DND-41 (cell line): ENCODE measurements around the gene HLA-DMB.

Source experiments
- ATAC-seq: fragments of 200-7000 bp; cut with Tn5 transposase; 3 replicates; pipeline ENCODE4 v1.9.1; 2021; ENCODE audit warnings: low read depth; ENCODE audit not compliant: insufficient read depth
- DNase-seq: peaks from one replicate; pipeline ENCODE4 v3.0.0-alpha.2; 2020
- H2AFZ ChIP-seq: 2 replicates; pipeline ENCODE4 v1.6.0; 2012; ENCODE audit warnings: low read depth, low read length
- H3K27ac ChIP-seq: 2 replicates; pipeline ENCODE4 v1.5.1; 2012; ENCODE audit warnings: low read length, inconsistent platforms
- H3K27me3 ChIP-seq: fragments of 200-600 bp; sonication (generic); 2 replicates; pipeline ENCODE4 v1.6.0; 2012; ENCODE audit warnings: low read length, mild to moderate bottlenecking, inconsistent platforms; ENCODE audit not compliant: insufficient read depth, poor library complexity
- H3K36me3 ChIP-seq: 2 replicates; pipeline ENCODE4 v1.5.1; 2012; ENCODE audit warnings: low read length, inconsistent platforms; ENCODE audit not compliant: insufficient read depth
- H3K4me1 ChIP-seq: 2 replicates; pipeline ENCODE4 v1.5.1; 2012; ENCODE audit warnings: mild to moderate bottlenecking, low read length; ENCODE audit not compliant: insufficient read depth
- H3K4me2 ChIP-seq: 2 replicates; pipeline ENCODE4 v1.6.0; 2012; ENCODE audit warnings: mild to moderate bottlenecking, moderate library complexity, low read length, inconsistent platforms; ENCODE audit not compliant: insufficient read depth
- H3K4me3 ChIP-seq, 2 experiments: fragments of 200-600 bp in 1 of 2; shearing (Covaris generic) in 1 of 2; 2 replicates each; pipeline ENCODE4 v1.5.1; 2012 to 2016; ENCODE audit warnings: inconsistent platforms in 2 of 2, low read length in 2 of 2, mild to moderate bottlenecking in 2 of 2, low read depth in 1 of 2, moderate library complexity in 1 of 2
- H3K79me2 ChIP-seq: 2 replicates; pipeline ENCODE4 v1.6.0; 2012; ENCODE audit warnings: low read length, inconsistent platforms; ENCODE audit not compliant: insufficient read depth
- H3K9ac ChIP-seq: 2 replicates; pipeline ENCODE4 v1.6.0; 2012; ENCODE audit warnings: low read depth, mild to moderate bottlenecking, inconsistent platforms, low read length, moderate library complexity
- H3K9me3 ChIP-seq: 2 replicates; pipeline ENCODE4 v1.5.1; 2012; ENCODE audit warnings: low read length, moderate library complexity, mild to moderate bottlenecking, inconsistent platforms; ENCODE audit not compliant: insufficient read depth, severe bottlenecking
- H4K20me1 ChIP-seq: 2 replicates; pipeline ENCODE4 v1.6.0; 2012; ENCODE audit warnings: low read length; ENCODE audit not compliant: insufficient read depth
- EZH2 ChIP-seq: IDR thresholded peaks from 3 replicates; pipeline ENCODE4 v1.6.1; 2012; ENCODE audit warnings: borderline replicate concordance, low read depth, mild to moderate bottlenecking, moderate library complexity, low read length, inconsistent platforms; ENCODE audit not compliant: severe bottlenecking
- TF ChIP-seq, protein P1 (sequence below): IDR thresholded peaks from 2 replicates; pipeline ENCODE4 v1.5.1; 2012; ENCODE audit warnings: borderline replicate concordance, low read length, moderate library complexity, mild to moderate bottlenecking; ENCODE audit not compliant: poor library complexity, severe bottlenecking; ENCODE audit errors: extremely low read depth

The HLA-DMB gene

DNA sequence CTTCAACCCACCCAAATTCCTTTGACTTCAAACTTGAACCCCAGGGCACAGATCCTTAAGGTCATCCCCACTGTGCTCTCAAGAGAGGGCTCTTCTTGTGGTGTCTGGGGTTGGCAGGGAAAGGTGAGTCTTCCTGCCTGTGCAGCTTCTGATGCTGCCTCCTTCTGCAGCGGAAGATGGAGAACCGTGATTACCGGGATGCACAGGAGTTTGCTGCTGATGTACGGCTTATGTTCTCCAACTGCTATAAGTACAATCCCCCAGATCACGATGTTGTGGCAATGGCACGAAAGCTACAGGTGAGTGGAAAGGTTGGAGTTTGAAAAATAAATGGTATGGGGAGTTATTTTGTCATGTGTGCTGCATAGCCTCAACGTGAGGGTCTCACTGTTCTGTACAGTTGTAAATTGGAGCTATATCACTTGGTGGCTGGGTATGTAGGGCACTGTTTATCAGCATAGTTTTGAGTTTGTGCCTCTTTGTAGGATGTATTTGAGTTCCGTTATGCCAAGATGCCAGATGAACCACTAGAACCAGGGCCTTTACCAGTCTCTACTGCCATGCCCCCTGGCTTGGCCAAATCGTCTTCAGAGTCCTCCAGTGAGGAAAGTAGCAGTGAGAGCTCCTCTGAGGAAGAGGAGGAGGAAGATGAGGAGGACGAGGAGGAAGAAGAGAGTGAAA lies 36.6 kb upstream of the HLA-DMB start:
- Histone ChIP-seq H3K27me3 (no peaks in the 10 kb centered on the region), H3K4me2 (peak overlapping the region; percentile 82; the same call in 1 of the 2 replicates), H2AFZ (no peak overlapping the region), H3K79me2 (peaks cover 69% of the 10 kb centered on the region), H3K4me1 (peaks cover 40% of the 10 kb centered on the region), H4K20me1 (peaks cover 82% of the 10 kb centered on the region), H3K27ac (no peak overlapping the region), H3K36me3 (peaks cover 94% of the 10 kb centered on the region), H3K9me3 (no peaks in the 10 kb centered on the region), H3K9ac (no peak overlapping the region), H3K4me3 (no peak overlapping the region)
- TF ChIP-seq, protein P1, sequence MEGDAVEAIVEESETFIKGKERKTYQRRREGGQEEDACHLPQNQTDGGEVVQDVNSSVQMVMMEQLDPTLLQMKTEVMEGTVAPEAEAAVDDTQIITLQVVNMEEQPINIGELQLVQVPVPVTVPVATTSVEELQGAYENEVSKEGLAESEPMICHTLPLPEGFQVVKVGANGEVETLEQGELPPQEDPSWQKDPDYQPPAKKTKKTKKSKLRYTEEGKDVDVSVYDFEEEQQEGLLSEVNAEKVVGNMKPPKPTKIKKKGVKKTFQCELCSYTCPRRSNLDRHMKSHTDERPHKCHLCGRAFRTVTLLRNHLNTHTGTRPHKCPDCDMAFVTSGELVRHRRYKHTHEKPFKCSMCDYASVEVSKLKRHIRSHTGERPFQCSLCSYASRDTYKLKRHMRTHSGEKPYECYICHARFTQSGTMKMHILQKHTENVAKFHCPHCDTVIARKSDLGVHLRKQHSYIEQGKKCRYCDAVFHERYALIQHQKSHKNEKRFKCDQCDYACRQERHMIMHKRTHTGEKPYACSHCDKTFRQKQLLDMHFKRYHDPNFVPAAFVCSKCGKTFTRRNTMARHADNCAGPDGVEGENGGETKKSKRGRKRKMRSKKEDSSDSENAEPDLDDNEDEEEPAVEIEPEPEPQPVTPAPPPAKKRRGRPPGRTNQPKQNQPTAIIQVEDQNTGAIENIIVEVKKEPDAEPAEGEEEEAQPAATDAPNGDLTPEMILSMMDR: no peak
- TF ChIP-seq EZH2: no peak
- ATAC-seq (no peak), DNase-seq (no peak)

DNA sequence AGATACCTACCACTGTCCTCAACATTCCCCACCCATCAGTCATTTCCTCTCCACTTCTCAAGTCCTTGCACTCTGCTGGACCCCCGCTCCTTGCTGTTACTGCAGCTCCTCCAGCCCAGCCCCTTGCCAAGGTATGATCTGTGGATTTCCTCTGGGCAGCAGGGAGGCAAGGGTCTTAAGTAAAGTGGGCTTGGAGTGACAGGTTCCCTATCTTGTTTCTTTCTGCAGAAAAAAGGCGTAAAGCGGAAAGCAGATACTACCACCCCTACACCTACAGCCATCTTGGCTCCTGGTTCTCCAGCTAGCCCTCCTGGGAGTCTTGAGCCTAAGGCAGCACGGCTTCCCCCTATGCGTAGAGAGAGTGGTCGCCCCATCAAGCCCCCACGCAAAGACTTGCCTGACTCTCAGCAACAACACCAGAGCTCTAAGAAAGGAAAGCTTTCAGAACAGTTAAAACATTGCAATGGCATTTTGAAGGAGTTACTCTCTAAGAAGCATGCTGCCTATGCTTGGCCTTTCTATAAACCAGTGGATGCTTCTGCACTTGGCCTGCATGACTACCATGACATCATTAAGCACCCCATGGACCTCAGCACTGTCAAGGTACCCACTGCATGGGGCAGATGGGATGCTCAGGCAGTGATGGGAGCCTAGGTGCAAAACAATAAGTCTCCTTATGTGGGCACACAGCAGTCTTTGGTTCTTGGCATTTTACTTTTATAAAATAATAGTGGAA lies 35.7 kb upstream of the HLA-DMB start:
- Histone ChIP-seq H2AFZ (no peak overlapping the region), H3K4me1 (peaks cover 40% of the 10 kb centered on the region), H3K4me2 (peak overlapping the region; percentile 82), H3K9me3 (no peaks in the 10 kb centered on the region), H3K79me2 (peaks cover 73% of the 10 kb centered on the region), H3K36me3 (peaks cover 94% of the 10 kb centered on the region), H3K27me3 (no peaks in the 10 kb centered on the region), H3K27ac (0 out of 2 replicates have a peak overlapping the region, but pooled peaks have one; percentile 8), H3K9ac (peak overlapping the region; percentile 88), H3K4me3 (peak overlapping the region in 1 of 2 experiments; percentile 84; a peak in 2 of 4 replicates), H4K20me1 (peaks cover 85% of the 10 kb centered on the region)
- TF ChIP-seq, protein P1: no peak
- TF ChIP-seq EZH2: no peak
- ATAC-seq (no peak), DNase-seq (no peak)

DNA sequence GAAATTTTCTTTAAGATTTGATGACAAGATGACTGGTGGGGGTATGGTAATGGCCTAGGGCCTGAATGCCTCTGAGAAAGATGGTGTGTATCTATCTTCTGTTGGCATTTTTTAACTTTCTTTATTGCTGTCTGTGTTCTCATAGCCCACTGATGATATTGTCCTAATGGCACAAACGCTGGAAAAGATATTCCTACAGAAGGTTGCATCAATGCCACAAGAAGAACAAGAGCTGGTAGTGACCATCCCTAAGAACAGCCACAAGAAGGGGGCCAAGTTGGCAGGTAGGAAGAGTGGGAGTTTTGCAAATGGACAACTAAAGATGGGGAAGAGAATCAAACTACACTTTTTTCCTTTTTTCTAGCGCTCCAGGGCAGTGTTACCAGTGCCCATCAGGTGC lies 35.1 kb upstream of the HLA-DMB start:
- H3K27ac ChIP-seq: 0 out of 2 replicates have a peak overlapping the region, but pooled peaks have one; percentile 8
- peaks cover 40% of the 10 kb centered on the region for H3K4me1 ChIP-seq
- H3K79me2 ChIP-seq: peaks cover 78% of the 10 kb centered on the region
- DNase-seq: no peak
- H4K20me1 ChIP-seq: peaks cover 85% of the 10 kb centered on the region
- no peaks in the 10 kb centered on the region for H3K9me3 ChIP-seq
- no peaks in the 10 kb centered on the region for H3K27me3 ChIP-seq
- peak overlapping the region; percentile 82 for H3K4me2 ChIP-seq
- H3K4me3 ChIP-seq: peak overlapping the region in 1 of 2 experiments; percentile 84; a peak in 2 of 4 replicates
- ATAC-seq: no peak
- peak overlapping the region; percentile 88; the same call in 1 of the 2 replicates for H3K9ac ChIP-seq
- TF ChIP-seq EZH2: no peak
- TF ChIP-seq, protein P1: no peak
- peaks cover 92% of the 10 kb centered on the region for H3K36me3 ChIP-seq
- no peak overlapping the region for H2AFZ ChIP-seq
